GM06990 (cell line): ENCODE data around the gene CHST3.

Experiments used
- DNase-seq: peaks from one replicate; pipeline ENCODE4 v3.0.0-alpha.2; 2011; ENCODE audit not compliant: insufficient read length; ENCODE audit errors: extremely low read depth
- H3K27me3 ChIP-seq: replicated peaks from 2 replicates; pipeline ENCODE4 v1.6.0; 2011; ENCODE audit warnings: low read length; ENCODE audit not compliant: control insufficient read depth, insufficient read depth
- H3K36me3 ChIP-seq: 2 replicates; pipeline ENCODE4 v1.5.1; 2011; ENCODE audit warnings: low read length; ENCODE audit not compliant: control insufficient read depth, insufficient read depth
- H3K4me3 ChIP-seq: replicated peaks from 2 replicates; pipeline ENCODE4 v1.5.1; 2011; ENCODE audit warnings: low read depth, mild to moderate bottlenecking, control low read depth, low read length
- CTCF ChIP-seq: IDR thresholded peaks from 2 replicates; pipeline ENCODE4 v1.5.1; 2011; ENCODE audit warnings: low read length, control low read depth, mild to moderate bottlenecking, inconsistent platforms; ENCODE audit not compliant: insufficient read depth, poor library complexity, severe bottlenecking

The CHST3 gene

DNA sequence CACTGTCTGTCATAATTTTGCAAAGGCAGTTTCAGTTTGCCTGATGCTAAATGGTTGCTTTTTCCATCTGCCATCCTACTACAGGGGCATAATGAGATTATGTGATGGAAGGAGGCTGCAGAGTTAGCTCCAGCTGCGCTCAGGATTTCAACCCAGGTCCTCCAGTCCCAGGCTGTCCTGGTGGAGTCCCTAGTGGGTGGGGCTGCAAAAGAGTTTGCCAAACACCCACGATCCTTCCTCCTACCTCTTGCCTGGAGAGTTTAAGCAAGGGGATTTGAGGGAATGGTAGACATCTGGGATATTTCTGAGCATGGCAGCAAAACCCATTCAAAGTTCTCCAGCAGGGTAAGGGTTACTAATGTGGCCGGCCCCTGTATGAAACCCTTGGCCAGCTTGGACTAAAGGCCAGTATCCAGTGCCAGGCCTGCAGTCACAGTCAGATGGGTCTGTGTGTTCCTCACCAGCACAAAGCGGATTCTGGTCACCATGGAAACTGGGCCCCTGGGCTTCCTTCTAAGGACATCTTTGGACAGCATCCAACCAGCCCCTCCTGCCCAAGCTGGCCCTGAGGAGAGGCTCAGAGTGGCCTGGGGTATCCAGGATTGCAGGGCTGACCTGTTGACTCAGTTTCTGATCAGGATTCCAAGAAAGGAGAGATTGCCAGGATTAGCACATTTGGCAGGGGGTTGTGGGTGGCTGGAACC is 42.7 kb upstream of the CHST3 start:
- no peaks in the 10 kb centered on the region for H3K36me3 ChIP-seq
- no peak for TF ChIP-seq CTCF
- no peak overlapping the region for H3K4me3 ChIP-seq
- DNase-seq, result no peak
- H3K27me3 ChIP-seq, result no peaks in the 10 kb centered on the region

DNA sequence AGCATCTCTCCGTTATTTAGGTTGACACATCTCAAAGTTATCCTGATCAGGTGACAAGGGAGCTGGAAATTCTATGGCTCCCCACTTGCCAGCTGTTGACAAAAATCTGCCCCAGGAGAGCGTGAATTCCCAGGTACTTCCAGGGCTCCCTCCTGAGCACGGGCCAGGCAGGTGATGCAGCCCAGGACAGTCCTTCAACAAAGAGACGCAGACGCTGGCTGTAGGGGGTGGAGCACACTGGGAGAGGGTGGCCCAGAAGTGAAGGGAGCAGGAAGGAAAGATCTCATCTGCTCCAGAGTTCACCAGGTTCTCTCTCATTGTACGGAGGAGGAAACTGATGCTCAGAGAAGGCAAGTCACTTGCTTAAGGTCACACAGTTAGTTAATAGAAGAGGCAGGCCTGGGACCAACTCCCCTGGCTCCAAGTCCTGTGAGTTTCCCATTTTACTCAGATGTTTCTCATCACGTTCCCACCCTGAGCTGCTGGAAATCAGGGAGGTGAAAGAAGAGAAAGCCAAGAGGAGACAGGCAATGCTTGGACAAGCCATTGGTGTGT is 41.0 kb upstream of the CHST3 start:
- TF ChIP-seq CTCF, result no peak
- DNase-seq, result no peak
- Histone ChIP-seq H3K27me3 (no peaks in the 10 kb centered on the region), H3K36me3 (no peaks in the 10 kb centered on the region), H3K4me3 (no peak overlapping the region)

DNA sequence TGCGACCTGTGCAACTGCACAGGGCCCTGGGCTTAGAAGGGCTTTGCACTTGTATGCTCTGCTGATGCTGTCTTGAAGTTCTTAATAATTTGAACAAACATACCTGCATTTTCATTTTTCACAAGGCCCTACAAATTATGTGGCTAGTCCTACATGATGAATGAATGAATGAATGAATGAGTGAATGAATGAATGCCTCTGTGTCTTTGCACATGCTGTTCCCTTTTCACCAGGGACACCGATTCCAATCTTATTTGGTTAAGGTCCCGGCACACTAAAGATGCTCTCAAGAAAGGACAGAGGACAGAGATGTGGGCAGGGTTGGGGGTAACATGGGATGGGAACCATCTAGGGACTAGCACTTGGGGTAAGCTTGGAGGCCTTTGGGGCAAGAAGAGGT is 39.4 kb upstream of the CHST3 start:
- TF ChIP-seq CTCF, result no peak
- H3K27me3 ChIP-seq, result no peaks in the 10 kb centered on the region
- no peak overlapping the region for H3K4me3 ChIP-seq
- H3K36me3 ChIP-seq, result no peaks in the 10 kb centered on the region
- DNase-seq, result no peak

- no peak overlapping the region for H3K4me3 ChIP-seq
- TF ChIP-seq CTCF, result no peak
- no peaks in the 10 kb centered on the region for H3K36me3 ChIP-seq
- no peak for DNase-seq
- H3K27me3 ChIP-seq, result no peaks in the 10 kb centered on the region
Observed at GRCh38 chr10:71927159-71927558, 37.0 kb upstream of the CHST3 start.

GRCh38 chr10:71927776-71928592 is 36.2 kb upstream of the CHST3 start:
- no peaks in the 10 kb centered on the region for H3K27me3 ChIP-seq
- TF ChIP-seq CTCF, result no peak
- H3K4me3 ChIP-seq, result no peak overlapping the region
- H3K36me3 ChIP-seq, result no peaks in the 10 kb centered on the region
- no peak for DNase-seq
